ENCODE measurements around the gene FAF1.
"Not testable (repeated sequence)": the region's sequence is repeated elsewhere in the genome, so short reads cannot be mapped to it uniquely, and the experiment has no call there.

The FAF1 gene

DNA sequence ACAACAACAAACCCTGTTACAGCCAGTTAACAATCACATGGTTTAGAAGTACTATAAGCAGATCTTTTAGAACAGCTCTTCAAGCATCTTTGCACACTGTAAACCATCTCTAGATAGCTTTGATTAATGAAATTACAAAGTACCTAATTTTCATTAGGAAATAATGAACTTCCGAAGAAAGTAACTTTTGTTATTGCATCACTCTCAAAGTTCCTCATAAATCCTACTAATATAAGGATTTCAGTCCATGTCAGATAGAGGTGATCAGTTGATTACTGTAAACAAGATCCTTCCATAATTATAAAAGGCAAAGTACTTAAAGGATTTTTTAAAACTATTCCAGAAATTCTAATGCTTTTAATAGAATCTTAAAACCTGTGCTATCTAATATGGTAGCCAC, 58.2 kb downstream of the FAF1 start:
- FAIRE-seq = no peak

DNA sequence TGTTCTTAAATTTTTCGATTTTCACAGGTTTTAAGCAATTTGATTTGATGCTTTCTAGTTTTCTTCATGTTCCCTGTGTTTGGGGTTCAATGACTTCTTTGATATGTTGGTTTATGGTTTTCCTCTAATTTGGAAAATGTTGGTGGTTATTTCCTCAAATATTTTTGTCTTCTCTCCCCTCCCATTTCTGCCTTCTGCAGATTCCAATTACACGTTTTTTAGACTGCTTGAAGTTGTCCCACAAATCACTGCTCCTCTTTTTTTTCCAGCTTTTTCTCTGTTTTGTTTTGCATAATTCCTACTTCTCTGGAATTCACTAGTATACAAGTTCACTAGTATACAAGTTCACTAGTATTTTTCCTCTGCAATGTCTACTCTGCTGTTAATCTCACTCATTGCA, 61.3 kb downstream of the FAF1 start:
- no peak for FAIRE-seq

DNA sequence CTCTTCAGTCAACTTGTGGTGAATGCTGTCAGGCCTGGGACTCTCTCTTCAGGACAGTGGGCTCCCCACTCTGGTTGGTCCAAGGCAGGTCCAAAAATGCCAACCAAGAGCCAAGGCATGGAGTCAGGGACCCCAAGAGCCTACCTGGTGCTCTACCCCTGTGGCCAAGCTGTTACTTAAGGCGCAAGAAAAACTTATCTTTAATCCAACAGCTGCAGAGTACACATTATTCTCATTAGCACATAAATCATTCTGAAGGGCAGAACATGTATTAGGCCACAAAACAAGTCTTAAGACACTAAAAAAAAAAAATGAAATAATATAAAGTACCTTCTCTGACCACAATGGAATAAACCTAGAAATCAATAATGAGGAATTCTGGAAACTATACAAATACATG, 65.7 kb downstream of the FAF1 start:
- no peak for FAIRE-seq

DNA sequence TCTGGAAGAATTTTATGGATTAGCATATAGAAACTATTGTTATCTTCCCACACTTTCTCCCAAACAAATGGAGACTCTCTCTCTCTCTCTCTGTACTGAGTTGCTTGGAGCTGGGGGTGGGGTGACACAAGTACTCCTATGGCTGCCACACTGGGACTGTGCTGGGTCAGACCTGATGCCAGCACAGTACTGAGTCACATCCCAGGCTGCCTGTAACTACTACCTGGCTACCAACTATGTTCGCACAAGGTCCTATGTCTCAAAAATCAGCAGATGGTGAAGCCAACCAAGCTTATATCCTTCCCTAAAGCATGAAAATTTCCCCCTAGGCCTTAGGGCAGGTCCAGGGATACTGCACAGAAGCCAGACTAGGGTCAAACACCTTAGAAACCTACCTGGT, 66.6 kb downstream of the FAF1 start:
- FAIRE-seq = no peak

DNA sequence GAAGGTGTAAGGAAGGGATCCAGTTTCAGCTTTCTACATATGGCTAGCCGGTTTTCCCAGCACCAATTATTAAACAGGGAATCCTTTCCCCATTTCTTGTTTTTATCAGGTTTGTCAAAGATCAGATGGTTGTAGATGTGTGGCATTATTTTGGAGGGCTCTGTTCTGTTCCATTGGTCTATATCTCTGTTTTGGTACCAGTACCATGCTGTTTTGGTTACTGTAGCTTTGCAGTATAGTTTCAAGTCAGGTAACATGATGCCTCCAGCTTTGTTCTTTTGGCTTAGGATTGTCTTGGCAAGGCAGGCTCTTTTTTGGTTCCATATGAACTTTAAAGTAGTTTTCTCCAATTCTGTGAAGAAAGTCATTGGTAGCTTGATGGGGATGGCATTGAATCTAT, 72.5 kb downstream of the FAF1 start:
- FAIRE-seq = not testable (repeated sequence)

DNA sequence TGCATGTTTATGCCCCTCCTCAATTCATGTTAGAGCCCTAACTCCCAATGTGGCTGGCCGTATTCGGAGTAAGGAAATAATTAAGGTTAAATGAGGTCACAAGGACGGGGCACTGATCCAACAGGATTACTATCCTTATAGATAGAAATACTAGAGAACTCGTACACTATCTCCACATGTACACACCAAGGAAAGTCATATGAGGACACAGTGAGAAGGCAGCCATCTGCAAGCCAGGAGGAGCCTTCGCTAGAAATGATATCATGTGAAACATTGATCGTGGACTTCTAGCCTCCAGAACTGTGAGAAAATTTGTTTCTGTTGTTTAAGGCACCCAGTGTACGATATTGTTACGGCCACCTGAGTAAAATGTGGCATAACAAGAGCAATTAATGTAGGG, 79.7 kb downstream of the FAF1 start:
- FAIRE-seq = no peak

DNA sequence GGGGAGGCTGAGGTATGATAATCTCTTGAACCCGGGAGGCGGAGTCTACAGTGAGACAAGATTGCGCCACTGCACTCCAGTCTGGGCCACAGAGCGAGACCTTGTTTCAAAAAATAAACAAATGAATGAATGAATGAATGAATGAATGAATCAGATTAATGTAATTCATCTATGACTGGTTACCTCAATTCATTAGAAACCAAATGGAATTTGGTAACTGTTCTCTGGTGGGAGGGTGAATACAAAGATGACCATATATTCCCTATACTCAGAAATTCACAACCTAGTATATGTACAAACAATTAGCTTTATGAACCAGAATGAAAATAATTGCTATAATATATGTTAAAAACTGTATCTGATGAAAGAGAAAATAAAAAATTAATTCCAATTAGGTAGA, 80.9 kb downstream of the FAF1 start:
- no peak for FAIRE-seq

DNA sequence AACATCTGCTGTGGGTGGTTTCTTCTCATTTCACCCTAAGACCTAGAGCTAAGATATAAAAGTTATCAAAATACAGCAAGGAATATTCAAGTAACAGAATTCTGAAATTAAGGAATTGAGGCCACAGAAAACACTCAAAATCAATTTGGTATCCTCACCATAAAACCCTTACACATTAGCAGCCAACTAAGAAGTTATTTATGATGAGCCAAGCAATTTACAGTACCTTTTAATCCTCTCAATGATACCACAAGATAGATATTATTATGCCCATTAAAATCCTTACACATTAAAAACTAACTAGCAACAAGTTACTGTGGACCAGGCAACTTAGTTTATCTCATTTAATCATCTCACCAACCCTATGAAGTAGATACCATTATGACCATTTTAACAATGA, 81.6 kb downstream of the FAF1 start:
- no peak for FAIRE-seq

DNA sequence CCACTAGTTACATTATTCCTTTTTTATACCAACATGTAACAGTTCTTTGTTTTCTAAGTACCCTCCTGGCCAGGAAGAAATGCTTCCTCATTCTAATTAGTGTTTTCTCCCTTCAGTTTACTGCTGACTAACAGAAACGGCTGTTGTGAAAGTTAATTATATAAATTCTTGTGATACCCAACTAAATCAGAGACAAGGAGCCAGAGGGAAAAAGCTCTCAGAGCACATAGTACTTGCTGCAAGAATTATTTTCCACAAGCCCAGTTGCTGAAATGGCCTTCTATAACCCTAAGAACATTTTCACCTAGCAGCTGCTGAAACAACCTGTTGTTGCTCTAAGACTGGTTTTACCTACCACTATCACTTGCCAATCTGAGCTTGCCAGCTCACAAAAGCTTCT, 82.4 kb downstream of the FAF1 start:
- no peak for FAIRE-seq

DNA sequence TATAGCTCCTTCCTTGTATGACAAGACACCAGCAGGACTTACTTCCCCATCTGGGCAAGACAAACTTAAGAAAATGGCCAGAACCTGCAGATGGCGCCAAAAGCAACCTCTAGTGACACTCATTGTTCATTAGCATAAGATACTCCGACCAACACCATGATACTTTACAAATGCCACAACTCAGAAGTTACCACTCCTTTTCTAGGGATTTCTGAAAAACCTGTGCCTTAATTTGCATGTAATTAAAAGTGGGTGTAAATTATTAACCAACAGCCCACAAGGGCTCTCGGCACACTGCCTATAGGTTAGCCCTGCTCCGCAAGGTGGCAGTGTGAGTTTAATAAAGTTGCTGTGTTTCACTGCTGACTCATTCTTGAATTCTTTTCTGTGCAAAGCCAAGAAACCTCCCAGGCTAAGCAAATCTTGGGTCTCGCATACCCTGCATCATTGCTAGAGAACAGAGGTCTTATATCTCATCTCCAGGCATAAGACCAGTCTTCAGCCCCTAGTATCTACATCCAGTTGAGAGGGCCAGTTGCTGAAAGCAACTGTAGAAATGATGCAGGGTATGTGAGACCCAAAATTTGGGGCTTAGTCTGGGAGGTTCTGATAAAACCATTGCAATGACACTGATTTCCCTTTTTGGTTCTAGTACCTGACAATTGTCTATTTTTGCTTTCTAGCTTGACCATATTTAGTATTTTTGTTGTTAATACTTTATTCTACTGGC, 86.4 kb downstream of the FAF1 start:
- no peak for FAIRE-seq

DNA sequence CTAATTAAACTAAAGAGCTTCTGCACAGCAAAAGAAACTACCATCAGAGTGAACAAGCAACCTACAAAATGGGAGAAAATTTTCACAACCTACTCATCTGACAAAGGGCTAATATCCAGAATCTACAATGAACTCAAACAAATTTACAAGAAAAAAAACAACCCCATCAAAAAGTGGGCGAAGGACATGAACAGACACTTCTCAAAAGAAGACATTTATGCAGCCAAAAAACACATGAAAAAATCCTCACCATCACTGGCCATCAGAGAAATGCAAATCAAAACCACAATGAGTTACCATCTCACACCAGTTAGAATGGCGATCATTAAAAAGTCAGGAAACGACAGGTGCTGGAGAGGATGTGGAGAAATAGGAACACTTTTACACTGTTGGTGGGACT, 95.2 kb downstream of the FAF1 start:
- FAIRE-seq = not testable (repeated sequence)

DNA sequence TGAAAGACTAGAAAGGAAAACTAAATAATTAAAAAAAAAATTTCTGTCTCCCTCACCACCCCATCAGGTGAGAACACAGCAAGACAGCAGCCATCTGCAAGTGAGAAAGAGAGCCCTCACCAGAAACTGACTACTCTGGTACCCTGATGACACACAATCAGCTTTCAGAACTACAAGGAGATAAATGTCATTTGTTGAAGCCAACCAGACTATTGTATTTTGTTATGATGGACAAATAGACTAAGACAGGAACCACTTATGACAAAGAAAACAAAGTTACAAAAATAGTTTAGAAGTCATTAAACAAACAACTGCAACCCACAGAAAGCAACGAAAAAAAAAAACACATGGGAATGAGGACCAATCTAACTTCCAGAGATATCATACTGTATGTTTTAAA, 98.3 kb downstream of the FAF1 start:
- no peak for FAIRE-seq

DNA sequence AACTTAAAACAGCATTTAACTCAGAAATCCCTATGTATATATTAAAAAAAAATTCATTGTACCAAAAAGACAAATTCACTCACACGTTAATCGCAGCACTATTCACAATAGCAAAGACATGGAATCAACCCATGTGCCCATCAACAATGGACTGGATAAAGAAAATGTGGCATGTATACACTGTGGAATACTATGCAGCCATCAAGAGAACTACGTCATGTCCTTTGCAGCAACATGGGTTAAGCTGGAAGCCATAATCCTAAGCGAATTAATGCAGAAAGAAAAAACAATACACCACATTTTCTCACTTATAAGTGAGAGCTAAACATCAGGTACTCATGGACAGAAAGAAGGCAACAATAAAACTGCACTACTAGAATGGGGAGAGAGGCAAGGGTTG, 99.4 kb downstream of the FAF1 start:
- FAIRE-seq = no peak

DNA sequence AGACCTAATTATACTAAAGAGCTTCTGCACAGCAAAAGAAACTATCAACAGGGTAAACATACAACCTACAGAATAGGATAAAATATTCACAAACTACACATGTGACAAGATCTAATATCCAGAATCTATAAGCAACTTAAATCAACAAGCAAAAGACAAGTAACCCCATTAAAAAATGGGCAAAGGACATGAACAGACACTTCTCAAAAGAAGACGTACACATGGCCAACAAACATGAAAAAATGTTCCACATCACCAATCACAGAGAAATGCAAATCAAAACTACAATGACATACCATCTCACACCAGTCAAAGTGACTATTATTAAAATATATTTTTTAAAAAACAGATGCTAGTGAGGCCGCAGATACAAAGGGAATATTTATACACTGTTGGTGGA, 99.8 kb downstream of the FAF1 start:
- FAIRE-seq = no peak

DNA sequence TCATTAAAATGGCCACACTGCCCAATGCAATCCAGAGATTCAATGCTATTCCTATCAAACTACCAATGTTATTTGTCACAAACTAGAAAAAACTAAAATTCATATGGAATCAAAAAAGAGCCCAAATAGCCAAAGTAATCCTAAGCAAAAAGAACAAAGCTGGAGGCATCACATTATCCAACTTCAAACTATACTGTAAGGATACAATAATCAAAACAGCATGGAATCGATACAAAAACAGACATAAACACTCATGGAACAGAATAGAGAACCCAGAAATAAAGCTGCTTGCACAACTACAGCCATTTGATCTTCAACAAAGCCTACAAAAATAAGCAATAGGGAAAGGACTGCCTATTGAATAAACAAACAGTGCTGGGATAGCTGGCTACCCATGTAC, 100.4 kb downstream of the FAF1 start:
- no peak for FAIRE-seq

DNA sequence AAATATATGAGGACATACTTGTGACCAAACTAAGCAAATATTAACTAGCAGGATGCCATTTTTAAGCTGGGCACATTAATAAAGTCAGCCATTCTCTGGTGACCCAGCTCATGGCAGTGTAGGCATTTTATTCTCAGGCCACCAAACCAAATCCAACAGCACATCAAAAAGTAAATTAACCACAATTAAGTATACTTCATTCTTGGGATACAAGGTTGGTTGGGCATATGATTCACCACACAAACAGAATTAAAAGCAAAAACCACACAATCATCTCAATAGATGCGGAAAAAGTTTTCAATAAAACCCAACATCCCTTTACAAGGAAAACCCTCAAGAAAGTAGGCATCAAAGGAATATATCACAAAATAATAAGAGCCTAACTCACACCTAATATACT, 101.3 kb downstream of the FAF1 start:
- no peak for FAIRE-seq

DNA sequence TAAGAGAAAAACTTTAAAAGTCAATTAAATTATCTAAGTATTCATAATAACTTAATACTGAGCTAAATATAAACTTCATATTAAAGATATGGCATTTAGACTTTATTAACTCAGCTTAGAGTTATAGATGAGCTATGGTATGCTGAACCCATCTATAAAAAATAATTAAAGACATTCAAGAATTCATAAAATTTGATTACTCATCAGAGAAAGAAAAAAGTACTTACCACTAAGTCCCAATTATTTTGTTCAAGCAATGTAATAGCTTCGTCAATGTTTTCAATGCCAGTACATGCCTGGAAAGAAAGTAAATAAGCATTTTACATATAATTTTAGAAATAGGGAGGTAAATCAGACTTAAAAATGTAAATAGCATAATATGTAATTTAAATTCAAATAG, 102.4 kb downstream of the FAF1 start:
- no peak for FAIRE-seq

DNA sequence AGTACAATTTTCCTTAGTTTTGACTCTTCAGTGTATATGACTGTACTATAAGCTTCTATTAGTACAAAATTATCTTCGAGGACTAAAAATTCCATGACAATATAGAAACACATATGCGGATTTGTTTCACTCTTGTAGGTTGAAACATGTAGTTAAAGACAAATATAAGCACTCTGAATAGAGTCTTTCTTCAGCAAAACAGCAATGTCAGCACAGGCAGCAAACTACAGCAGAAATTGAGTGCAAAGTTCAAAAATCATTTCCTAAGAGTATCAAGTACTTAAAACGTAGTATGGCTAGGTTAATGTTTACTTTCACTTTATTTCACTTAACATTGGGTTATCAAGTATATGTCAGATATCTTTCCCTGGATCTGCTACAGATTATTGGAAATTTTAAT, 106.7 kb downstream of the FAF1 start:
- FAIRE-seq = no peak

DNA sequence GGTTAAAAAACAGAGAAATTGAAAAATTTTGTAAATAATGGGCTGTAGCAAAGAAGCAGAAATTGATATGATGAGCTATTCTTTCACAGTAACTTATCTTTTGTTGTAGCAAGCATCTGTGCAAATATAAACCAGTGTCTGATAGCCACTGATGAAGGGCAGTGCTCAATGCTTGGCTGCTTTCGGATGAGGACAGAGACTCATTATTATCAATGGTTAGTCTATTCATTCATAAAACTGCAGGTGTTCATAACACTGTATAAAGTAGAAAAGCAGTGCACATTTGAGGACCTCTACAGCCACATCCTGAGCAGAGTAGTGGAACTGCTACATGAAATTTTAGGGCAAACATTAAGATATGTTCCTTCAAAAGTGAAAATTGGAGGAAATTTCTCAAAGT, 107.2 kb downstream of the FAF1 start:
- FAIRE-seq = no peak

DNA sequence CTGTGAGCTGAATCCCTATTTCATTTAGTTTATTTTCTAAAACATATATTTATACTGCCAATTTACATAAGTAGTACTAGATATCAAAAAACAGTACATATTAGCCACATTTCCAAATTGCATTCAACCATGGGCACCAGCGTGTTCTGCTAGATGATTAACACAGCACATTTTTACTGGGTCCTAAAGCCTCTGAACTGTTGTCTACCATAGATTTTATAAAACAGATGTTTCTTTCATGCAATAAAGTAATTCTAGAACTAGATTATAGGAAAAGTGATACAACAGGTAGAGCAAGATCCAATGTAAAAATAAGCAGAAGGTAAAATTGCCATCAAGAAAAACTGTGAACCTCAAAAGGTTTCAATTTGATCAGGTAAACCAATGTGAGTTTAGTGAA, 108.6 kb downstream of the FAF1 start:
- no peak for FAIRE-seq

DNA sequence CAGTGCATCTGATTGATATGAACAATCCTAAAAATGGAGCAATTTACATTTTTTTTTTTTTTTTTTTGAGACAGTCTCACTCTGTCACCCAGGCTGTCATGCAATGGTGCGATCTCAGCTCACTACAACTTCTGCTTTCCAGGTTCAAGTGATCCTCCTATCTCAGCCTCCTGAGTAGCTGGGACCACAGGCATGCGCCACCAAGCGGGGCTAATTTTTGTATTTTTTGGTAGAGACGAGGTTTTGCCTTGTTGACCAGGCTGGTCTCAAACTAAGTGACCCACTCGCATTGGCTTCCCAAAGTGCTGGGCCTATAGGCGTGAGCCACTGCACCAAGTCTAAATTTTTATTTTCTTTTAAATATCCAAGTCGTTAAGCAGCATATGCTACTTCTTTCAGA, 109.0 kb downstream of the FAF1 start:
- no peak for FAIRE-seq

DNA sequence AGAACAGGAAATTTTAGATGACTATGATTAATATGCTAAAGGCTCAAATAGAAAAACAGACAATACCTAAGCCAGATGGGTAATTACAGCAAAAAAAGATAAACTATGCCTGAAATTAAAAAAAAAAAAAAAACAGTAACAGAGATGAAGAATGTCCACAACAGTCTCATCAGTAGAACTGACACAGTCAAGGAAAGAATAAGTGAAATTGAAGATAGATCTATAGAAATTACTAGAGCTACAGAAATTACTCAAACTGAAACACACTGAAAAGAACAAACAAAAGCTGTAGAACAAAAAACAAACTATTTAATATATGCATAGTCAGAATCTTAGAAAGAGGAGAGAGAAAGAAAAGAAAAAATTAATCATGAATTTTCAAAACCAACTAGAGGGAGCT, 112.8 kb downstream of the FAF1 start:
- no peak for FAIRE-seq

DNA sequence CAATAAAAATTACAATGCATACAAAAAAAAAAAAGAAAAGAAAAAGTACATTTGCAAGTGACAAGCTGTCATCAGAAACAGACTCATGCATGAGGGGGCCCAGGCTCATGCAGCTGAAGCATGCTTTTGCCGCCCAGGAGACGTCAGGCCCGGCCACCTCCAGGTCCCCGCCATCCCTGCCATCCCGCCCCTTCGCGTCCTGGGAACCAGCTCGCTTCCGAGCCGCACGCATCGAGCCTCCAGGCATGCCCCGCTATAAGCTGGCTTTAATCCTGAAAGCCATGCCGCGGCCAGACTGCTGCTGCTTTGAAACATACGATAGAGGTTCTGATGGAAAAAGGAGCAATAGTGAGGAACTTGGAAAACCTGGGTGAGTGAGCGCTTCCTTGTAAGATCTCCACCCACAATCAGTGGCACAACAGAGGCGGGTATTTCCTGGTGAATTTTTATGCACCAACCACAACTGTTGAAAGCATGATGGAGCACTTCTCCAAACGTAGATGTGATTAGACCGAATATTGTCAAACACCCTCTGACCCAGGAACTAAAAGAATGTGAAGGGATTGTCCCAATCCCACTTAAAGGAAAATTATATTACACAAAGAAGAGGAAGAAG, 113.7 kb downstream of the FAF1 start:
- no peak for FAIRE-seq

DNA sequence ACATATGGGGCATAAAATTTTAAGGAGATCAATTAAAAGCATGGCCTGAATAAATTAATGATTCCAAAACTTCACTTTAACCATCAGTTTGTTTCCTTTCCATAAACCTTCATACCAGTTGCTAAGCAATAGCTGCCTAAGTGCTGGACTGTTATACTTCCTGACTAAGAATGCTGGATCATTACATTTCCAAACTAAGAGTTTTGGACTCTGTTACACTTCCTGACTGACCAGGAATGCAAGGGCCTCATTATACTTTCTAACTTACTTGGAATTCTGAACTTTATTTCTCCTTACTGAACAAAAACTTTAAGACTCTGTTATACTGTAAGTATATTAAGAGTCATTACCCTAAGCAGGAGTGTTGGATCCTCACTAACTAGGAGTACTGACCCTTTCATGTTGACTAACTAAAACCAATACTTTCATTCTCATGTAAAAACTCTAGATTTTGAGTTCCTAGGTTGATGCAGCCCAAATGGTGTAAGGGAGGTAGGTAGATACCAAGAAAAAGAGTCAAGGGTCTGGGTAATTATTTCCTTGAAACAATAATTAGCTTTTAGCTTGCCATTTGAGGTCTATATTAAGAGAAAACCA, 118.2 kb downstream of the FAF1 start:
- FAIRE-seq = no peak

DNA sequence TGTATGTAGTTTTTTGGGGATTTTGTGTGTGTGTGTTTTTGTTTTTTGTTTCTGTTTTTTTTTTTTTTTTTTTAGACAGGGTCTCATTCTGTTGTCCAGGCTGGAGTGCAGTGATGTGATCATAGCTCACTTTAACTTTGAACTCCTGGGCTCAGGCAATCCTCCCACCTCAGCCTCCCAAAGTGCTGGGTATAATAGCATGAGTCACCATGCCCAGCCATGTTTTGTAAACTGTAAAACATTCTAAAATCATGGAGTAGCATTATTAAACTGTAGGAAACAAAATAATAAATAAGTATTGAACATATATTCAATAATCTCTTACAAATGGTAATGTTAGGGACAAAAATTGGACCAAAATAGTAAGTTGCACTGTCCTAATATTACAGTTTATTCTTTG, 124.0 kb downstream of the FAF1 start:
- FAIRE-seq = no peak
